Measurements from ENCODE around the gene KRTAP5-5. TPM values are rescaled to one million over a fixed set of nuclear protein-coding genes. Genes with fewer than 3 reads are reported as not detected.

The KRTAP5-5 gene
- total RNA-seq, 1 donor from 2014 or later = not detected

- Mint-ChIP-seq H3K27me3 (ENCODE audit: low read depth) (peaks cover 51% of the 10 kb centered on the region), H3K36me3 (ENCODE audit: low read depth) (no peaks in the 10 kb centered on the region)
- TF ChIP-seq CTCF (IDR thresholded peaks at IDR 0.05) = peak; percentile 87
Measured at GRCh38 chr11:1640076-1640946, 10.7 kb downstream of the KRTAP5-5 start.

GRCh38 chr11:1641096-1641495 lies 11.5 kb downstream of the KRTAP5-5 start:
- no peak for TF ChIP-seq CTCF (IDR thresholded peaks at IDR 0.05)
- DNase-seq (ENCODE audit: low spot score) = peak; percentile 84
- Mint-ChIP-seq H3K27ac (ENCODE audit: unreplicated experiment) (no peak overlapping the region), H3K36me3 (ENCODE audit: low read depth) (no peaks in the 10 kb centered on the region), H3K9me3 (ENCODE audit: low read depth) (no peaks in the 10 kb centered on the region), H3K4me3 (ENCODE audit: unreplicated experiment) (no peak overlapping the region), H3K27me3 (ENCODE audit: low read depth) (peaks cover 47% of the 10 kb centered on the region), H3K4me1 (ENCODE audit: low read depth) (no peaks in the 10 kb centered on the region)

More at GRCh38 chr11:1640076-1640946, 10.7 kb downstream of the KRTAP5-5 start:
- H3K27ac Mint-ChIP-seq (ENCODE audit: unreplicated experiment) = no peak overlapping the region
- no peak overlapping the region for H3K4me3 Mint-ChIP-seq (ENCODE audit: unreplicated experiment)
- peak; percentile 74 for DNase-seq (ENCODE audit: low spot score)
- H3K9me3 Mint-ChIP-seq (ENCODE audit: low read depth) = no peaks in the 10 kb centered on the region
- no peaks in the 10 kb centered on the region for H3K4me1 Mint-ChIP-seq (ENCODE audit: low read depth)

GRCh38 chr11:1642288-1643145 lies 12.9 kb downstream of the KRTAP5-5 start:
- Mint-ChIP-seq H3K4me3 (ENCODE audit: unreplicated experiment) (no peak overlapping the region), H3K27me3 (ENCODE audit: low read depth) (peaks cover 41% of the 10 kb centered on the region), H3K9me3 (ENCODE audit: low read depth) (no peaks in the 10 kb centered on the region), H3K27ac (ENCODE audit: unreplicated experiment) (no peak overlapping the region), H3K4me1 (ENCODE audit: low read depth) (no peaks in the 10 kb centered on the region), H3K36me3 (ENCODE audit: low read depth) (no peaks in the 10 kb centered on the region)
- peak; percentile 85 for DNase-seq (ENCODE audit: low spot score)
- no peak for TF ChIP-seq CTCF (IDR thresholded peaks at IDR 0.05)

DNA sequence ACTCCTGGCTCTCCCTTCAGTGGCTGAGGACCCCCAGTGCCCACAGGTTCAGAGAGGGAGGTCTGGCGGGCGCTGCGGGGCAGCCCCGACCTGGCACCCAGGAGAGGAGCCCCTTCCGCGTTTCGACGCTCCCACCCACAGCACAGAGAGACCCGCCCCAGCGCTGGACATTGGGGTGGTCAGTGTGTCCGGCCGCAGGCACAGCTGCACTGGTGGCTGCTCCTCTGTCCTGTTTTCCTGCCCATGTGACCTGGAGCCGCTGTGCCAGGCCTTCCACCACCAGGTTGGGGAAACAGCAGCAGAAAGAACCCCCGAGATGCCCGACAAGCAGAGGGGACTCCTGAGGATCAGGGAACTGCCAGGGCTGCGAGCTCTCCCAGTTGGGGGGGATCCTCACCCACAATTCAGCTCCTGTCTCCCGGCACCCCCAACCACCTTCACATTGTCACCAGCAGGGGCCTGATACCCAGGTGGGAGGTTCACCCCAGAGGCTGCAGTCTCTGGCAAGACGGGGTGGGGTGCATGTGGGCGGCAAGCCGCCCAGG lies 13.6 kb downstream of the KRTAP5-5 start:
- Mint-ChIP-seq H3K4me3 (ENCODE audit: unreplicated experiment) (no peak overlapping the region), H3K36me3 (ENCODE audit: low read depth) (no peaks in the 10 kb centered on the region), H3K27me3 (ENCODE audit: low read depth) (peaks cover 43% of the 10 kb centered on the region), H3K27ac (ENCODE audit: unreplicated experiment) (no peak overlapping the region), H3K9me3 (ENCODE audit: low read depth) (no peaks in the 10 kb centered on the region), H3K4me1 (ENCODE audit: low read depth) (no peaks in the 10 kb centered on the region)
- no peak for TF ChIP-seq CTCF (IDR thresholded peaks at IDR 0.05)
- peak; percentile 84 for DNase-seq (ENCODE audit: low spot score)

All from chondrocyte (in vitro differentiated cells).